ENCODE results near the gene CDC25C. TPM values are rescaled to one million over a fixed set of nuclear protein-coding genes. Genes with fewer than 3 reads are reported as not detected.

The CDC25C gene
- total and polyA plus RNA-seq, 7 donors = 0.27 to 5.9 (median 1.7) TPM; not detected in 3

GRCh38 chr5:138351056-138351455 is 19.5 kb upstream of the CDC25C start:
- H3K27ac ChIP-seq = no peak overlapping the region
- no peaks in the 10 kb centered on the region for H3K9me3 ChIP-seq
- no peaks in the 10 kb centered on the region for H3K27me3 ChIP-seq
- DNase-seq = no peak
- TF ChIP-seq POLR2A (IDR thresholded peaks at IDR 0.05) (no peak), POLR2AphosphoS5 (IDR thresholded peaks at IDR 0.05) (no peak), CTCF (IDR thresholded peaks at IDR 0.05) (no peak), EP300 (IDR thresholded peaks at IDR 0.05) (no peak)
- 96 to 97% methylated on average over 1 of the region's 1 CpG for WGBS, 2 donors
- peaks cover 13 to 33% (median 16%) of the 10 kb centered on the region in 4 donors for H3K36me3 ChIP-seq
- H3K4me3 ChIP-seq = no peak overlapping the region
- intact Hi-C loops (cut with DNase I) = no loop called here
- H3K4me1 ChIP-seq = peaks cover 0 to 24% (median 23%) of the 10 kb centered on the region in 4 donors

GRCh38 chr5:138350563-138350890 is 18.9 kb upstream of the CDC25C start:
- Histone ChIP-seq H3K27me3 (no peaks in the 10 kb centered on the region), H3K36me3 (peaks cover 18 to 38% (median 21%) of the 10 kb centered on the region in 4 donors), H3K4me1 (peaks cover 0 to 18% (median 17%) of the 10 kb centered on the region in 4 donors), H3K9me3 (no peaks in the 10 kb centered on the region), H3K4me3 (no peak overlapping the region), H3K27ac (no peak overlapping the region)
- TF ChIP-seq CTCF (IDR thresholded peaks at IDR 0.05) (no peak), EP300 (IDR thresholded peaks at IDR 0.05) (no peak), POLR2AphosphoS5 (IDR thresholded peaks at IDR 0.05) (no peak), POLR2A (IDR thresholded peaks at IDR 0.05) (no peak)
- DNase-seq = no peak
- intact Hi-C loops (cut with DNase I) = no loop called here

- WGBS, 2 donors = 91 to 96% methylated on average over 1 of the region's 1 CpG
- no peak overlapping the region for H3K27ac ChIP-seq
- no peaks in the 10 kb centered on the region for H3K27me3 ChIP-seq
- no peak for TF ChIP-seq POLR2AphosphoS5 (IDR thresholded peaks at IDR 0.05)
- no peak for TF ChIP-seq POLR2A (IDR thresholded peaks at IDR 0.05)
- no peak for TF ChIP-seq EP300 (IDR thresholded peaks at IDR 0.05)
- no peak for TF ChIP-seq CTCF (IDR thresholded peaks at IDR 0.05)
- intact Hi-C loops (cut with DNase I) = no loop called here
- no peak for DNase-seq
- no peak overlapping the region for H3K4me3 ChIP-seq
- H3K9me3 ChIP-seq = no peaks in the 10 kb centered on the region
- peaks cover 0 to 13% (median 12%) of the 10 kb centered on the region in 4 donors for H3K4me1 ChIP-seq
- peaks cover 23 to 43% (median 26%) of the 10 kb centered on the region in 4 donors for H3K36me3 ChIP-seq
Measured at GRCh38 chr5:138349852-138350562, 18.4 kb upstream of the CDC25C start.

- no peak overlapping the region for H3K4me3 ChIP-seq
- intact Hi-C loops (cut with DNase I) = no loop called here
- no peaks in the 10 kb centered on the region for H3K4me1 ChIP-seq
- H3K9me3 ChIP-seq = no peaks in the 10 kb centered on the region
- H3K27me3 ChIP-seq = no peaks in the 10 kb centered on the region
- H3K36me3 ChIP-seq = peaks cover 28 to 74% (median 43%) of the 10 kb centered on the region in 4 donors
- WGBS, 2 donors = 96% methylated on average over 14 of the region's 14 CpGs
- TF ChIP-seq POLR2A (IDR thresholded peaks at IDR 0.05) = no peak
- TF ChIP-seq POLR2AphosphoS5 (IDR thresholded peaks at IDR 0.05) = no peak
- no peak for TF ChIP-seq EP300 (IDR thresholded peaks at IDR 0.05)
- no peak for TF ChIP-seq CTCF (IDR thresholded peaks at IDR 0.05)
- H3K27ac ChIP-seq = no peak overlapping the region
- DNase-seq = no peak
Measured at GRCh38 chr5:138346889-138347288, 15.3 kb upstream of the CDC25C start.

Data from sigmoid colon (tissue), 7 donors.